Measurements from ENCODE around the gene COPE.
"Not testable (repeated sequence)": the region's sequence is repeated elsewhere in the genome, so short reads cannot be mapped to it uniquely, and the experiment has no call there.

The COPE gene

GRCh38 chr19:18919086-18919899 lies at the start of gene COPE, which contains the start of gene DDX49:
COPE (minus strand) TSS chr19:18919387; CDS start chr19:18919348, 39 bp downstream.
DDX49 (plus strand) TSS chr19:18919715; CDS start chr19:18919742, 27 bp downstream.
- DNase-seq (ENCODE audit: low read depth in 3 of 3) = peak; percentile 90 to 98 (median 93)

- no peak for DNase-seq (ENCODE audit: low read depth in 3 of 3)
Observed at GRCh38 chr19:18967358-18968146, 48.4 kb upstream of the COPE start.

- no peak for DNase-seq (ENCODE audit: low read depth in 3 of 3)
Observed at GRCh38 chr19:18966307-18966706, 47.1 kb upstream of the COPE start.

GRCh38 chr19:18964121-18964520 lies 44.9 kb upstream of the COPE start:
- DNase-seq (ENCODE audit: low read depth in 3 of 3) = no peak

GRCh38 chr19:18961767-18962620 lies 42.8 kb upstream of the COPE start:
- no peak for DNase-seq (ENCODE audit: low read depth in 3 of 3)

GRCh38 chr19:18960370-18960769 lies 41.2 kb upstream of the COPE start:
- DNase-seq (ENCODE audit: low read depth in 3 of 3) = no peak

GRCh38 chr19:18955042-18955441 lies 35.9 kb upstream of the COPE start:
- DNase-seq (ENCODE audit: low read depth in 3 of 3) = no peak

GRCh38 chr19:18954094-18954493 lies 34.9 kb upstream of the COPE start:
- DNase-seq (ENCODE audit: low read depth in 3 of 3) = no peak

- DNase-seq (ENCODE audit: low read depth in 3 of 3) = not testable (repeated sequence)
Observed at GRCh38 chr19:18952364-18953003, 33.3 kb upstream of the COPE start.

- DNase-seq (ENCODE audit: low read depth in 3 of 3) = no peak
Observed at GRCh38 chr19:18951721-18952281, 32.6 kb upstream of the COPE start.

GRCh38 chr19:18949858-18950257 lies 30.7 kb upstream of the COPE start:
- DNase-seq (ENCODE audit: low read depth in 3 of 3) = no peak

- DNase-seq (ENCODE audit: low read depth in 3 of 3) = no peak
Observed at GRCh38 chr19:18948976-18949356, 29.8 kb upstream of the COPE start.

- no peak for DNase-seq (ENCODE audit: low read depth in 3 of 3)
Observed at GRCh38 chr19:18948075-18948975, 29.1 kb upstream of the COPE start.

- DNase-seq (ENCODE audit: low read depth in 3 of 3) = no peak
Observed at GRCh38 chr19:18946918-18947317, 27.7 kb upstream of the COPE start.

GRCh38 chr19:18946335-18946734 lies 27.1 kb upstream of the COPE start:
- no peak for DNase-seq (ENCODE audit: low read depth in 3 of 3)

- DNase-seq (ENCODE audit: low read depth in 3 of 3) = no peak
Observed at GRCh38 chr19:18945297-18945696, 26.1 kb upstream of the COPE start.

- no peak for DNase-seq (ENCODE audit: low read depth in 3 of 3)
Observed at GRCh38 chr19:18943465-18943864, 24.3 kb upstream of the COPE start.

GRCh38 chr19:18942692-18943091 lies 23.5 kb upstream of the COPE start:
- DNase-seq (ENCODE audit: low read depth in 3 of 3) = no peak

GRCh38 chr19:18941628-18942354 lies 22.6 kb upstream of the COPE start:
- DNase-seq (ENCODE audit: low read depth in 3 of 3) = no peak
